Stimulated activated CD4-positive, alpha-beta T cell treated with anti-CD3 and anti-CD28 coated beads, Interleukin-12 subunit alpha, Interleukin-12 subunit beta, amount 100 ng/mL, for 24 hours (primary cell): ENCODE results near the gene RXRG.

Experiments used
- DNase-seq, 2 experiments: peaks; one replicate each; pipeline ENCODE4 v3.0.0-alpha.2; 2020; ENCODE audit warnings: low read depth in 2 of 2

Gene RXRG

GRCh38 chr1:165369255-165369848, 75.6 kb downstream of the RXRG start:
- DNase-seq, result peak in 1 of 2 experiments; percentile 47

DNA sequence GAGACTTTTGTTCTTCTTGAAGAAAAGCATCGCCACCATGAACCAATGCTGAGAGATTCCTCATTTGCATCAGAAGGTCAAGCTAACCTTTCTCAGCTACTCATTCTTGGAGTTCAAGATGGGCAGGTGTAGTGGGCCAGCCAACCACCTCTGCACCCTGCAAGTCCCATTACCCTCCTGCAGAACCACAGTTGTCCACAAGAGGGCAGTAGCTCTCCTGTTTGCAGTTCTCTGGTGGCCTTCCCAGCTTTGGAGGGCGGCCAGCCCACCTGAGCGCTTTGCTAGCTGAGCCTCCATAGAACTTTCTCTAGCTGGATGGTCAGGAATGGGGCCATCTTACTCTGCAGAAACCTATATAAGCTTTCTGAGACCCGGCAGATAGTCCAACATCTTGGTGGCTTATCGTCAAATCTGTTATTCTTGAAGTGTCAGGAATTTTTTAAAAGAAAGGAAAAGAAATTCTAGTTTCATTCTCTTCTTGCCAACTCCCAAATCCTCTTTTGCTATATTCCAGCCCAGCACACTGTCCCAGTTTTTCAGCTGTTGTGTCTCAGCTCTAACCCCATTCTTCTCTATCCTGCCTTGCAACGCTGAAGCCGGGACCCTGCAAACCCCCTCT, 77.4 kb downstream of the RXRG start:
- peak; percentile 46 to 84 for DNase-seq

DNA sequence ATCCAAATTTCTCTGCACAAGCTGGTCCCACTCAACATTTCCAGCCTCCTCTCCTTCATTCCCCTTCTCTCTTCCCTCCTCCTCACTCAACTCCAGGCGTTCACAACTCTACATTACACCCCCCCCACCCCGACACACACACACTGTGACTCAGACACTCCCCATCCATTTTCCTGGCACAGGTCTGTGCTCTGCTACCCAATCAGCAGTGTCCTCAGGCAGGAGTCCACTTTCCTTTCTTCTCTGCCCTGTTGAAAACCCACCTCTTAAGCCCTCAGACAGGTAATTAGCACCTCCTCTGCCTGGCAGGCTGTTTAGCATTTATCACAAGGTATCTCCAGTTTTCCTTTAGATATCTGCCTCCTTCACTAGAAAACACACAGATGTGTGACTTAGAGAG, 79.6 kb downstream of the RXRG start:
- DNase-seq, result no peak

- no peak for DNase-seq
These were observed 80.3 kb downstream of the RXRG start for GRCh38 chr1:165364568-165365133.

DNA sequence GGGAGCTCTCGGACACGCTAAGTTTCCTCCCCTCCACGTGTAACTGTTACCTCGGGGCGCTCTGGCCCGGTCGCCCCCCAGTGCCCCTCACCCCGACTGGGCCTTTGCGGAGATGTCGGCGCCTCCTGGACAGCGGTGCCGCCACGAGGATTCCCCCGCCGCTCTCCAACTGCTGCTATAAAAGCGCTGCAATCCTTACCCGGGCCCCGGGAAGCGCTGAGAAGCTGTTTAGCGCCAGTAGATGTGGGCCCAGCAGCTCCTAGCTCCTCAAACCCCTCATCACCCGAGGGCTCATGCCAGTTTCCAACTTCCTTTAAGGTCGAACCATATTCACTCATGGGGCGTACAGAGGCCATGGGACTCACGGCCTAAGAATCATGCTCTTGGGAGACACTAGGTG, 88.0 kb downstream of the RXRG start:
- DNase-seq, result no peak

DNA sequence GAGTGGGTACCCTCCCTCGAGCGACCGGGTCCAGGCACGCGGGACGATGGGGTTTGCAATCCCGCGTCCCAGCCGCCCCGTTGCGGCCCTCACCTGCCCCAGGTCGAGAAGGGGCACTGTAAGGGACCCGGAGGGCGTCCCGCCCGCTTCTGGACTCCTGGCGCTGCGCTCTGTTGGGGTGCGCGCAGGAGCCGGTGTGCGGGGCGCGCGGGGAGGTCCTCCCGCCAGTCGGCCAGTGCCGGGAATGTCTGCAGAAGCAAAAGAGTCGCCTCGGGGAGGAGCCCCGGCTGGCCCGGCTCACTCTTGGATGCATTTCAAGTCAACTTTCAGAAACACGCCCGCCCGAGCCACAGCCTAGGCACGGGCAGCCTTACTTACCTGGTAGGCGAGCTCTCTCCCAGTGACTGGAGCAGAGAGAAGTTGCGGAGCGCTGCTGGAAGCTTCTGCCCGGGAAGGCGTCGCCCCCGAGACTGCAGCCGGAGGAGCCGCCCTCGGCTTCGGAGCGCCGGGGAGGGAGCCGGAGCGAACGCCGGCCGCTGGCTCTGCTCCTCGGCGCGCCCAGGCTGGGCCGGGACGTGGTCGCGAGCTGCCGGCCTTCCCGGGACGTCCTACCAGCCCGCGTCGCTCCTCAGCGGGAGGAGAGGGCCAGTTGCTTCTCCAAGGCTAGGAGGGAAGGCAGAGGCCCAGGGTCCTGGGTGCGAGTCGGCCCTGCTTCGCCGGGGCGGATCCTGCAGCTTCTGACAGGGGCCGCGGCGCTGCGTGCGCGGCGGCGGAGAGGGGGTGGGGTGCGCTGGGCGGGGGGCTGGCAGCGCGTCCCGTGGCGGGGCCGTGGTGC, 88.7 kb downstream of the RXRG start, which contains the start of gene LMX1A:
TSS of gene LMX1A (minus strand) at position 739 of the 835 bp plus-strand sequence. CDS start 1,156 bp downstream, outside the sequence.
- DNase-seq, result no peak

GRCh38 chr1:165355139-165355976, 89.6 kb downstream of the RXRG start:
- no peak for DNase-seq

GRCh38 chr1:165354739-165355138, 90.2 kb downstream of the RXRG start:
- no peak for DNase-seq

DNA sequence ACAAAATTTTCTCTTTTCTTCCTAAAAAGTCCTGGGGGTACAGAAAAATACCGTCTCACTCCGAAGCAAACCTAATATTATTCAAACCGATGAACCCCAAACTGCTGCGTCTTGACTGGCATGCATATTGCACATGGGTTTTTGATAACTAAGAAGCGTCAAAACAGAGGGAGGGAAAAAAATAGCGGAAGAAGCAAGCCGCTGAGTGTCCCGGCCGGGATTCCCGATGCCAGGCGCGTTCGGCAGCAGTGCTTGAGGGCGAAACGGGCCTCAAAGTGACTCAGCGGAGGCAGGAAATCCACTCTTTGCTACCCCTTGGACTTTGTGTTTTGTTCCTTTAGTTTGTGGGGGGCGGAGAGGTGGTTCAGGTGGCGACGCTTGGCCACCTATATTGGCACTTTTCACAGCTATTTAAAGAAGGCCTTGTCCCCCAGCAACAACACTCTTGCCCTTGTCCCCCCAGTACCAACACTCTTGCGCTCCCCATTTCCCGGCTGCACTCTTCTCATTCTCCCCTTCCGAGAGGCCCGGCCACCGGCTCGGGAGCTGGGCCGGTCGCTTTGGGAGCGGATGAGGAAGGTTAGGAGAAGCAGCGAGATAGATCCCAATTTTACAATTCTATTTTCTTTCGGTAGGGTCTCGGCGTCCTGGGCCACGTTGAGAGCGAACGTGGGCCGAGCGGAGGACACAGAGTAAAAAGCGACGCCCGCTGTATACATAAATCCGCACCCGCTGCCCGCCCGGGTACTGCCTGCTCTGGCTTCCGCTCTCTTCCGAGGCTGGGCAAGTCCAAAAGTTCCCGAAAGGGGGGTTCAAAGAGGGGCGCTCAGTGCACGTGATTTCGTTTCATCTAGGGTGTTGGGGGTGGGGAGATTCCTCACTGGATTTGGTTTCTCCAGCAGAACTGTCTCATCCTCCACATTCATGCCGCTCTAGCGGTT, 90.9 kb downstream of the RXRG start:
- no peak for DNase-seq

- DNase-seq, result no peak
These were observed 92.3 kb downstream of the RXRG start for GRCh38 chr1:165352442-165353293.

DNA sequence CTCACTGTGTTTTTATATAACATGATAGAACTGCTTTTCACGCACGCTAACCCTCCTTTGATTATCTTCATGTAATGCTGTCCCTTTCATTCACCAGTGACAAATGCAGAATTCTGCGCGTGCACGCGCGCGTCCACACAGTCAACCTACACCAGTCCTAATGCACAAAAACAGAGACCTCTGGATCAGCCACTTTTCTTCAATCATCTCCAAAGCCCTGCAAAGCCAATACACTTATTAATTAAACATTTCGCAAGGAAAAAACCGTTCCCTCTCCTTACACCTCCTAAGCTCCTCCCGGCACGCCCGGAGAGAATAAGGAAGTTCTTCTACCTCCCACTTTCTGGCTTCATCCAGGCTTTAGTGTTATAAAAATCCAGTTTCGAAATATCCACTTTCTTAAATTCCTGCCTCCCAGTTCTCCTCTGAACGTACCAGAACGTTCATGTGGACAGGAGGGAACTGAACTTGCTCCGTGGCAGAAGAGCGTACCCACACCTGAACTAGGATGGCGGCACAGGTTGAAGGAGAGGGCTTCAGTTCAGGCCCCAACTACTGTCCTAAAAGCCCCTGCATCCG, 93.0 kb downstream of the RXRG start:
- no peak for DNase-seq
